HUES6 (cell line): ENCODE data around the gene LSMEM2.

Experiments
- H3K27ac ChIP-seq: 2 replicates; pipeline ENCODE4 v1.7.0; 2013; ENCODE audit warnings: low read depth, mild to moderate bottlenecking, low read length, inconsistent platforms
- H3K27me3 ChIP-seq: 2 replicates; pipeline ENCODE4 v1.6.1; 2013; ENCODE audit warnings: low read length; ENCODE audit not compliant: control insufficient read depth, insufficient read depth
- H3K36me3 ChIP-seq: 2 replicates; pipeline ENCODE4 v1.6.1; 2013; ENCODE audit warnings: low read length; ENCODE audit not compliant: control insufficient read depth, insufficient read depth
- H3K4me1 ChIP-seq: 2 replicates; pipeline ENCODE4 v1.6.1; 2013; ENCODE audit warnings: low read length; ENCODE audit not compliant: control insufficient read depth, insufficient read depth
- H3K4me3 ChIP-seq: 2 replicates; pipeline ENCODE4 v1.5.1; 2013; ENCODE audit warnings: low read depth, low read length
- H3K9ac ChIP-seq: one replicate; pipeline ENCODE4 v1.6.1; 2013; ENCODE audit warnings: mild to moderate bottlenecking, low read length
- H3K9me3 ChIP-seq: 2 replicates; pipeline ENCODE4 v1.6.1; 2013; ENCODE audit warnings: low read depth, low read length; ENCODE audit not compliant: control insufficient read depth, insufficient read depth

Gene LSMEM2

GRCh38 chr3:50265571-50265970 lies 13.3 kb upstream of the LSMEM2 start:
- Histone ChIP-seq H3K4me3 (no peak overlapping the region), H3K36me3 (no peaks in the 10 kb centered on the region), H3K9ac (peak overlapping the region; percentile 41), H3K4me1 (peaks cover 73% of the 10 kb centered on the region), H3K27me3 (no peaks in the 10 kb centered on the region), H3K9me3 (no peaks in the 10 kb centered on the region), H3K27ac (peak overlapping the region; percentile 85)

- H3K27ac ChIP-seq, result no peak overlapping the region
- H3K4me3 ChIP-seq, result no peak overlapping the region
- H3K27me3 ChIP-seq, result no peaks in the 10 kb centered on the region
- no peak overlapping the region for H3K9ac ChIP-seq
- no peaks in the 10 kb centered on the region for H3K9me3 ChIP-seq
- no peaks in the 10 kb centered on the region for H3K36me3 ChIP-seq
- peaks cover 69% of the 10 kb centered on the region for H3K4me1 ChIP-seq
Observed at GRCh38 chr3:50266017-50266416, 12.9 kb upstream of the LSMEM2 start.

GRCh38 chr3:50266836-50267235 lies 12.1 kb upstream of the LSMEM2 start:
- H3K4me3 ChIP-seq, result peak overlapping the region; percentile 42
- H3K27ac ChIP-seq, result no peak overlapping the region
- H3K9ac ChIP-seq, result no peak overlapping the region
- H3K4me1 ChIP-seq, result peaks cover 73% of the 10 kb centered on the region
- H3K27me3 ChIP-seq, result no peaks in the 10 kb centered on the region
- H3K9me3 ChIP-seq, result no peaks in the 10 kb centered on the region
- H3K36me3 ChIP-seq, result no peaks in the 10 kb centered on the region

- H3K4me3 ChIP-seq, result peak overlapping the region; percentile 42
- no peak overlapping the region for H3K27ac ChIP-seq
- H3K27me3 ChIP-seq, result no peaks in the 10 kb centered on the region
- H3K4me1 ChIP-seq, result peaks cover 74% of the 10 kb centered on the region
- no peaks in the 10 kb centered on the region for H3K36me3 ChIP-seq
- H3K9me3 ChIP-seq, result no peaks in the 10 kb centered on the region
- H3K9ac ChIP-seq, result peak overlapping the region; percentile 27
Observed at GRCh38 chr3:50267280-50267913, 11.5 kb upstream of the LSMEM2 start.

- no peak overlapping the region for H3K4me3 ChIP-seq
- H3K9me3 ChIP-seq, result no peaks in the 10 kb centered on the region
- H3K36me3 ChIP-seq, result no peaks in the 10 kb centered on the region
- H3K27ac ChIP-seq, result no peak overlapping the region
- H3K27me3 ChIP-seq, result peaks cover 4% of the 10 kb centered on the region
- H3K4me1 ChIP-seq, result peaks cover 77% of the 10 kb centered on the region
- H3K9ac ChIP-seq, result no peak overlapping the region
Observed at GRCh38 chr3:50268276-50268675, 10.6 kb upstream of the LSMEM2 start.

- Histone ChIP-seq H3K4me3 (peak within 1 kb of the TSS; percentile 42; the same call in 1 of the 2 replicates), H3K9me3 (no peaks in the 10 kb centered on the region), H3K4me1 (peaks cover 74% of the 10 kb centered on the region), H3K36me3 (no peaks in the 10 kb centered on the region), H3K27me3 (peaks cover 10% of the 10 kb centered on the region), H3K27ac (no peak within 1 kb of the TSS), H3K9ac (peak within 1 kb of the TSS; percentile 2)
Observed at GRCh38 chr3:50268703-50269451, 10.0 kb upstream of the LSMEM2 start, which contains the start of gene SEMA3B. SEMA3B (plus strand) TSS chr3:50269147; CDS start chr3:50269241, 94 bp downstream.

GRCh38 chr3:50269460-50269859 lies 9.4 kb upstream of the LSMEM2 start:
- no peaks in the 10 kb centered on the region for H3K9me3 ChIP-seq
- no peaks in the 10 kb centered on the region for H3K36me3 ChIP-seq
- H3K9ac ChIP-seq, result peak overlapping the region; percentile 2
- H3K27me3 ChIP-seq, result peaks cover 16% of the 10 kb centered on the region
- peaks cover 72% of the 10 kb centered on the region for H3K4me1 ChIP-seq
- no peak overlapping the region for H3K27ac ChIP-seq
- H3K4me3 ChIP-seq, result peak overlapping the region; percentile 2; the same call in 1 of the 2 replicates

- H3K4me1 ChIP-seq, result peaks cover 74% of the 10 kb centered on the region
- no peak overlapping the region for H3K4me3 ChIP-seq
- no peaks in the 10 kb centered on the region for H3K36me3 ChIP-seq
- no peak overlapping the region for H3K9ac ChIP-seq
- no peak overlapping the region for H3K27ac ChIP-seq
- peaks cover 21% of the 10 kb centered on the region for H3K27me3 ChIP-seq
- no peaks in the 10 kb centered on the region for H3K9me3 ChIP-seq
Observed at GRCh38 chr3:50269977-50270413, 8.9 kb upstream of the LSMEM2 start.

- Histone ChIP-seq H3K36me3 (no peaks in the 10 kb centered on the region), H3K27ac (no peak overlapping the region), H3K27me3 (peaks cover 27% of the 10 kb centered on the region), H3K9me3 (no peaks in the 10 kb centered on the region), H3K4me3 (no peak overlapping the region), H3K4me1 (peaks cover 74% of the 10 kb centered on the region), H3K9ac (no peak overlapping the region)
Observed at GRCh38 chr3:50270422-50271224, 8.3 kb upstream of the LSMEM2 start.

GRCh38 chr3:50271314-50271936 lies 7.5 kb upstream of the LSMEM2 start:
- H3K27ac ChIP-seq, result no peak overlapping the region
- H3K9ac ChIP-seq, result no peak overlapping the region
- H3K4me1 ChIP-seq, result peaks cover 67% of the 10 kb centered on the region
- H3K27me3 ChIP-seq, result peaks cover 35% of the 10 kb centered on the region
- no peaks in the 10 kb centered on the region for H3K9me3 ChIP-seq
- no peak overlapping the region for H3K4me3 ChIP-seq
- H3K36me3 ChIP-seq, result no peaks in the 10 kb centered on the region
